Jurkat, Clone E6-1 (cell line): ENCODE results near the gene PRTG.
A peak's percentile ranks its signal among the peaks of the same experiment; 100 is the strongest.
"Not testable (repeated sequence)": the region's sequence is repeated elsewhere in the genome, so short reads cannot be mapped to it uniquely, and the experiment has no call there.

Source experiments
- DNase-seq: peaks from one replicate; pipeline ENCODE4 v3.0.0-alpha.2; 2011; ENCODE audit warnings: low read depth, low spot score
- H3K4me3 ChIP-seq: 2 replicates; pipeline ENCODE4 v1.5.1; 2011; ENCODE audit warnings: mild to moderate bottlenecking, low read length, control low read depth, moderate library complexity

Gene PRTG

DNA sequence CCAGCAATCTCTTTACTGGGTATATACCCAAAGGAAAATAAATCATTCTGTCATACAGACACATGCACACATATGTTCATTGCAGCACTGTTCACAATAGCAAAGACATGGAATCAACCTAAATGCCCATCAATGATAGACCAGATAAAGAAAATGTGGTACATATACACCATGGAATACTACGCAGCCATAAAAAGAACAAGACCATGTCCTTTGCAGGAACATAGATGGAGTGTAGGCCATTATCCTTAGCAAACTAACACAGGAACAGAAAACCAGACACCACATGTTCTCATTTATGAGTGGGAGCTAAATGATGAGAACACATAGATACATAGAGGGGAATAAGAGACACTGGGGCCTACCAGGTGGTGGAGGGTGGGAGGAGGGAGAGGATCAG lies 149.9 kb downstream of the PRTG start:
- not testable (repeated sequence) for H3K4me3 ChIP-seq, DNase-seq

DNA sequence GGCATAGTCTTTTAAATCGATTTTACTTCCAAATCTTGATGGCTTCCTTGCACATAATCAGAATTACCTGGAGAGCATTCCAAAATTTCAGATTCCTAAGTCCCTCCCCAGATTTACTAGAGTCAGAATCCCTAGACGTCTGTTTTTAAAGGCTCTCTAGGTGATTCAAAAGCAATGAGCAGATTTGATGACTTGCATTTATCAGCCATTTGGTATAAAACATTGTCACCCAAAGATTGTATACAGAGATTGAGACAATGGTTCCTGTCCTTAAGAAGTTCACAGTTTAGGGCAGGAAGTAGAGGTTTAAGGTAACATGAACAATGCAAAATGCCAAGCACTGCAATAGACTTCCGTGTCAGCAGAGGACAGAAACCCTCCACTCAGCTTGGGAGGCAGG lies 152.2 kb downstream of the PRTG start:
- no peak overlapping the region for H3K4me3 ChIP-seq

DNA sequence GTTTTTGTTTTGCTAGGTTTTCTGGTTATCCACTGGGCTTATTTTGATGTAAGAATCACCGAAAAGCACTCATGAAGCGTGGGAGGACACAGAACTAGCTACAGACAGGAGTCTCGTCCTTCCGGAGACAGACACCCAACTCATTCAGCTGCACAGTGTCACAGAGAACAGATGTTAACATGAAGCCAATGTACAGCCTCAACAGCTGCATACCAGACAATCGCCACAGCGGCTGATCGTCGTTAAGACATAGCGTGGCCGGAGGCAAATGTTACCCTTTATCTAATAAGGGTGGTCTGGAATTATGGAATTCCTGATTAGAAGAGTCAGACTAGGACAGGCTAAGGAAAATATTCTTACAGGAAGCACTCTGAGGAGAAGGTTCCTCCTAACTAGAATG lies 153.7 kb downstream of the PRTG start:
- no peak overlapping the region for H3K4me3 ChIP-seq
- no peak for DNase-seq

More for the DNA sequence above, 152.2 kb downstream of the PRTG start:
- DNase-seq = peak; percentile 16

DNA sequence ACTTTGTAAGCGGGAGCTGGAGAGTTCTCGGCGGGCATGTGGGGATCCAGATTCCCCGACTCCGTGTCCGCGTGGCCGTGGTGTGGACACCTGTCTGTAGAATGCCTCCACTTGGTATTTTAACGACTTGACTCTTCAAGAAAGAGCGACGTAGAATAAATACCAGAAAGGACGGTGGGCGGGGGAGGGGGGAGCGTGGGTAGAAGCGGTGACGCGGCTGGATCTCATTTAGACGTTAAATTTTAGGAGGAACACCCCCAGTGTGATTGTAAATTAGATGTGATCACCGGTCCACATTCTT lies 154.2 kb downstream of the PRTG start:
- DNase-seq = no peak
- H3K4me3 ChIP-seq = no peak overlapping the region

DNA sequence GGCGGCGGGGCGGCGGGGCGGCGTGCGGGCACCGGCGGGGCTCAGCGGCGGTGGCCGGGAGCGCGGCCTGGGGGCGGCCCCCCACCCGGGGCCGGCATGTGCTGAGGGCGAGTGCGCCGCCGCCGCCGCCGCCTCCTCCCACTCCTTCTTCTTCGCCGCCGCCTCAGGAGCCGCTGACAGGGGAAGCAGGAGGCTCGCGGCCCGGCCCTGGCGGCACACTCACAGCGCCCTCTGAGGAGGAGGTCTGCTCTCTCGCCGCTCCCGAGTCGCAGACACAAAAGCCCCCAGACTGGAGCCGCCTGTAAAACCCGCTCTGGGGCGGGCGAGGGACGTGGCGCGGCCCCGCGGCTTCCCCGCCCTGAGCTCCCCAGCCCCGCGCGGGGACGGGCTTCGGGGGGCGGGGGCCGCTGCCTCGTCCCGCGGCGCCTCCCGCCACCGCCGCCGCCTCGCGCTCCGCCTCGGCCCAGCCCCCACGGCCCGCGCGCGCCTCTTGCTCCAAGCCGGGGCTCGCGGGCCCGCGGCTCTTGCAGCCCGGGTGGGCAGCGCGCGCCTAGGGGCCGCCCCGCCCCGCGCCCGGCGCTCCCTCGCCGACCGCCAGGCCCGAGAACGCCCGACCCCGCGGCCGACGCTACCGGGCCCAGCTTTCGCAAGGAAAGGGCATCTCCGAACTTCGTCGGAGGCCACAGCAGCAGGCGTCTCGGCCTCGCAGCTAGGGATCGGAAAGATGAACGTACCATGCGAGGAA lies 154.7 kb downstream of the PRTG start, which contains the start of gene PYGO1:
TSS of gene PYGO1 (minus strand) at position 276 of the 745 bp plus-strand sequence. CDS start 462 bp downstream, outside the sequence.
- no peak for DNase-seq
- H3K4me3 ChIP-seq = peak within 1 kb of the TSS; percentile 37; the same call in 1 of the 2 replicates

DNA sequence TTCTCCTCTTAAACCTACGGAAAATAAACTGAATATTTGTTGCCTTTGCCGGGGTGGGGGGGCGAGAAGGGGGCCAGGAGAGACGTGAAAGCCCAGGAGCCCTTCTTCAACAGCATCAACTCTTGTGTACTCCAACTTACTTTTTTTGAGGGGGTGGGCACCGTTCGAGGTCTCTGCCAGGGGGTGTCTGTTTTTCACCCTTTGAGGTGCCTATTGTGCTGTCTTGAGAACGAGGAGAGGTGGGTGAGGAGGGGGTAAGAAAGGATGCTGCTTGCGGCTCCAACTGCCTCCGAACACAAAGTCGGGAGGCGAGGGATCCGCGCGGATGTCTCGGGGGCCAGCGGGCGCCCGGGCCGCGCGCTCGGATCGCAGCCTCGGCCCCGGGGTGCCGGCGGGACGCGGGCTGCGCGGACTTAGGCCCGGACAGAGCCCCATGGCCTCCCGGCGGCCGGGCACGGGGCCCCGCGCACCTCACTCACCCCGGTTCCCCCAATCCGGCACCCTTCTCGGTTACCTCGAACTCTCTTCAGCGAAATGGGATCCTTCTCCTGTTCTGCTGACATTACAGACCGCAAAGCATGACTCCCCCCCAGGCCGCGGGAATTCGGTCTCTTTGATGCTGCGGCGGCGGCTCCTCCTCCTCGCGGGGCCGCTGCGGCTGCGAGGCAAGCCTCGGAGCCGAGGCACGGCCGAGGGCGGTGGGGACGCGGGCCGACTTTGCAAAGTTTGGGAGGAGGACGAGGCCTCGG lies 155.5 kb downstream of the PRTG start:
- DNase-seq = no peak
- peak overlapping the region; percentile 24; the same call in 1 of the 2 replicates for H3K4me3 ChIP-seq

DNA sequence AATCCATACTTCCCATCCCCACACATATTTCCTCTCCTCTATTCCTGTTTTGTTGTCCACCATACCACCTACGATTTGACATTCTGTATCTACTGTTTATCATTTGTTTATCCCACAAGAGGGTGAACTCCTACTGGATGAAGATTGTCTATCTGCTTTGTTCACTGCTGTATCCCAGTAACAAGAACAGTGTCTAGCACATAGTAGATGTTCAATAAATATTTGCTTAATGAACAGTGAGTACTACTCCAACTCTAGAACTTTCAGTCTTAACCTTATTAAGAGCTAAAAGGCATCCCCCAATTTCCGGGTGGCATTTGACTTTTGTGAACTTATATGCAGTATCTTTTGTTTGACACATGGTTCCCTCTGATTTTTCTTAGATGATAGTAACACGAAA lies 156.1 kb downstream of the PRTG start:
- no peak overlapping the region for H3K4me3 ChIP-seq
- no peak for DNase-seq

DNA sequence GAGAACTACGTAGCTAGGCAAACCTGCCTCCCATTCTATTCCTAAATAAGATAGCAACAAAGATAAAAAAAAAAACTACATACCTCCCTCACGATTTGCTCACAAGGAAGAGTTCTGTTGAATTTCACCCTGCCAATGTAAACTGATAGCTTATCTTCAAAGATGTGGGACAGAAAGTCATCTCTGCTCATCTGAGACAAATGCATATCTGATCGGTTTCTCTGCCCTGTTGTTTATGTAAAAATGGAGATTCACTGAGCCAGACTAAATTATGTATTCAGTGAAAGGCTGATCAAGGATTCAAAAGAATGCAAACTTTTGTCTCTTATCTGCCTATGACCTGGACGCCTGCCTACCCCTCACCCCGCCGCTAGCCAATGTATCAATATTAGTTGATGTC lies 166.0 kb downstream of the PRTG start:
- DNase-seq = no peak
- no peak overlapping the region for H3K4me3 ChIP-seq

DNA sequence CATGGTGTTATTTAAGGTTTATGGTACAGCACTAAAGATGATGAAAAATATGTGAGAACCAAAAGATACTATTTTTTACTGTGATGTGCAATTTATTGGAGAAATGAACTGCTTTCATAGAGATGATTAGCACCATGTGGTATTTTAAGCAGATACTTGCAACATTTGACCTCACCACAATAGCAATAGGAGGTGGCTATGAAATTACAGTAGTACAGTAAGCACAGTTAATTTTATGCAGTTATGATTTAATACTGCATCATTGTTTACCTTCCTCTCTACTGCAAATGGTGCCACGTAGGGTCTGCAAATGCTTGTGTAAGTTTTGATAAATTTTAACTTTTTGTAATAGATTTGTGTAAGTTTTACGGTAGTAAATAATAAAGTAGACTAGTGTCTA lies 168.9 kb downstream of the PRTG start:
- no peak overlapping the region for H3K4me3 ChIP-seq
- DNase-seq = no peak

DNA sequence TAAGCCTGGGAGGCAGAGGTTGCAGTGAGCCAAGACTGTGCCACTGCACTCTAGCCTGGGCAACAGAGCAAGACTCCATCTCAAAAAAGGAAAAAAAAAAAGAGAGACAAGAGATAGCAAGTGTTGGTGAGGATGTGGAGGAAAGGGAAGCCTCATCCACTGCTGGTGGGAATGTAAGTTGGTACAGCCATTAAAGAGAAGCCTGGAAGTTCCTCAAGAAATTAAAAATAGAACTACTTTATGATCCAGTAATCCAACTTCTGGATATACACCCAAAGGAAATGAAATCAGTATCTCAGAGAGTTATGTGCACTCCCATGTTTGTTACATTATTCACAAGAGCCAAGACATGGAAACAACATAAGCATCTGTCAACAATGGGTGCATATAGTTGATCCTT lies 169.7 kb downstream of the PRTG start:
- no peak overlapping the region for H3K4me3 ChIP-seq
- no peak for DNase-seq

DNA sequence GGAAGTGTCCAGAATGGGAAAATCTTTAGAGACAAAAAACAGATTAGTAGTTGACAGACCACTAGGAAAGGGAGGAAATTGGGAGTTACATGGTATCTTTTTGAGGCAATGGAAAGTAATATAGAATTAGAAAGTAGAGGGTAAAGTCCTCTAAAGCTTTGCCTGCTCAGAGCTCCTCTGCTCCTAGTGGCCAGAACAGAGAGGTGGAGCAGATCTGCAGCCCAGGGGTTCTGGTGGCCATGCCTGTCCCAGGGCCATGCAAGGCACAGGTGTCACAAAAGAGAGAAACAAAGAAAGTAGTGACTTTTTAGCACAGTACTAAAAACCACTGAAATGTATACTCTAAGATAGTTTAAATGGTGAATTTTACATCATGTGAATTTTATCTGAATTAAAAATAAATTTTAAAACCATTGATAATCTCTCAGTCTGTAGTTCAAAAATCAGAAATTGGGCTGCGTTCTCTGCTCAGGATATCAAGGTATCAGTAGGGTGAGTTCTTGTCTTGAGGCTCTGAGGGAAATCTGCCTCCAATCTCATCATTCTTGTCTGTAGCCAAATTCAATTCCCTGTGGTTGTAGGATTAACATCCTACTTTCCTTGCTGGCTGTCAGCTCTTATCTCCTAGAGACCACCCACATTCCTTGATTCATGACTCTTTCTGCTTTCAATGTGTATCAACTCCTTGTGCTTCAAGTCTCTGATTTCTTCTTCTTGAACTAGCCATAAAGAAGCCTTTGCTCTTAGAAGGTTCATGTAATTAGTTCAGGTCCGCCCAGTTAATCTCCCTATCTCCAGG lies 178.4 kb downstream of the PRTG start:
- no peak overlapping the region for H3K4me3 ChIP-seq
- no peak for DNase-seq

DNA sequence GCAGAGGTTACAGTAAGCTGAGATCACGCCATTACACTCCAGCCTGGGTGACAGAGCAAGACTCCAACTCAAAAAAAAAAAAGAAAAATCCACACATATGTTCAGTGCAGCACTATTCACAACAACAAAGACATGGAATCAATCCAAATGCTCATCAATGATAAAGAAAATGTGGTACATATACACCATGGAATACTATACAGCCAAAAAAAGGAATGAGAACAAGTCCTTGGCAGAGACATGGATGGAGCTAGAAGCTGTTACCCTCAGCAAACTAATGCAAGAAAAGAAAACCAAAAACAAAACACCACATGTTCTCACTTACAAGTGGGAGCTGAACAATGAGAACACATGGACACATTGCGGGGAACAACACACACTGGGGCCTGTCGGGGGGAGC lies 180.4 kb downstream of the PRTG start:
- no peak overlapping the region for H3K4me3 ChIP-seq
- no peak for DNase-seq
